H9 (cell line): ENCODE results near the gene CRYGC. TPM values are rescaled to one million over a fixed set of nuclear protein-coding genes. Genes with fewer than 3 reads are reported as not detected.

Experiments used
- DNase-seq: peaks from one replicate; pipeline ENCODE4 v3.0.0-alpha.2; 2017
- H2AFZ ChIP-seq: one replicate; pipeline ENCODE4 v1.6.1; 2013; ENCODE audit warnings: mild to moderate bottlenecking, low read length, control low read depth, moderate library complexity
- H2AK5ac ChIP-seq: 2 replicates; pipeline ENCODE4 v1.6.1; 2013; ENCODE audit warnings: low read length, control low read depth, mixed read lengths; ENCODE audit not compliant: insufficient read length
- H2BK120ac ChIP-seq: one replicate; pipeline ENCODE4 v1.6.1; 2013; ENCODE audit warnings: low read depth, mild to moderate bottlenecking, low read length, control low read depth, inconsistent platforms; ENCODE audit not compliant: poor library complexity, severe bottlenecking
- H2BK12ac ChIP-seq: 2 replicates; pipeline ENCODE4 v1.6.1; 2013; ENCODE audit warnings: low read length, control low read depth, mixed read lengths, low read depth; ENCODE audit not compliant: insufficient read length
- H2BK15ac ChIP-seq: 2 replicates; pipeline ENCODE4 v1.6.1; 2013; ENCODE audit warnings: low read depth, low read length, control low read depth
- H2BK20ac ChIP-seq: one replicate; pipeline ENCODE4 v1.6.1; 2013; ENCODE audit warnings: low read depth, mild to moderate bottlenecking, low read length, control low read depth, inconsistent platforms; ENCODE audit not compliant: poor library complexity, severe bottlenecking
- H2BK5ac ChIP-seq: 2 replicates; pipeline ENCODE4 v1.6.1; 2013; ENCODE audit warnings: low read length, control low read depth, mixed read lengths; ENCODE audit not compliant: insufficient read length
- H3K14ac ChIP-seq: 2 replicates; pipeline ENCODE4 v1.6.1; 2013; ENCODE audit warnings: low read length, control low read depth; ENCODE audit not compliant: insufficient read depth
- H3K18ac ChIP-seq: 2 replicates; pipeline ENCODE4 v1.6.1; 2013; ENCODE audit warnings: low read depth, mild to moderate bottlenecking, mixed read lengths, low read length, control low read depth; ENCODE audit not compliant: insufficient read length
- H3K23ac ChIP-seq: 2 replicates; pipeline ENCODE4 v1.6.1; 2013; ENCODE audit warnings: low read length, control low read depth, mixed read lengths, low read depth; ENCODE audit not compliant: insufficient read length
- H3K23me2 ChIP-seq: 2 replicates; pipeline ENCODE4 v1.6.1; 2013; ENCODE audit warnings: low read depth, mild to moderate bottlenecking, mixed read lengths, low read length, control low read depth; ENCODE audit not compliant: insufficient read length, poor library complexity, severe bottlenecking
- H3K27ac ChIP-seq: 2 replicates; pipeline ENCODE4 v1.5.1; 2013; ENCODE audit warnings: low read length, control low read depth, mixed read lengths, low read depth; ENCODE audit not compliant: insufficient read length
- H3K27me3 ChIP-seq: 2 replicates; pipeline ENCODE4 v1.6.1; 2013; ENCODE audit warnings: low read length, control low read depth, inconsistent platforms; ENCODE audit not compliant: insufficient read depth
- H3K4ac ChIP-seq: 2 replicates; pipeline ENCODE4 v1.6.1; 2013; ENCODE audit warnings: low read depth, mild to moderate bottlenecking, control low read depth, inconsistent platforms, low read length, moderate library complexity
- H3K4me1 ChIP-seq: 2 replicates; pipeline ENCODE4 v1.6.1; 2013; ENCODE audit warnings: low read length, control low read depth, inconsistent platforms; ENCODE audit not compliant: insufficient read depth
- H3K4me2 ChIP-seq: 2 replicates; pipeline ENCODE4 v1.6.1; 2013; ENCODE audit warnings: low read length, control low read depth, mixed read lengths; ENCODE audit not compliant: insufficient read length, insufficient read depth
- H3K56ac ChIP-seq: 2 replicates; pipeline ENCODE4 v1.6.1; 2013; ENCODE audit warnings: low read depth, mild to moderate bottlenecking, mixed read lengths, low read length, control low read depth; ENCODE audit not compliant: insufficient read length
- H3K79me1 ChIP-seq: 2 replicates; pipeline ENCODE4 v1.6.1; 2013; ENCODE audit warnings: low read depth, mild to moderate bottlenecking, moderate library complexity, low read length, control low read depth, inconsistent platforms; ENCODE audit not compliant: insufficient read depth, poor library complexity, severe bottlenecking
- H3K79me2 ChIP-seq: 2 replicates; pipeline ENCODE4 v1.6.1; 2013; ENCODE audit warnings: low read length, control low read depth, inconsistent platforms; ENCODE audit not compliant: insufficient read depth
- H3K9ac ChIP-seq: 2 replicates; pipeline ENCODE4 v1.6.1; 2013; ENCODE audit warnings: low read length, control low read depth, mixed read lengths; ENCODE audit not compliant: insufficient read length; ENCODE audit errors: extremely low read depth
- H3K9me3 ChIP-seq: one replicate; pipeline ENCODE4 v1.6.1; 2013; ENCODE audit warnings: low read depth, low read length, inconsistent platforms; ENCODE audit not compliant: control insufficient read depth
- H3T11ph ChIP-seq: one replicate; pipeline ENCODE4 v1.6.1; 2013; ENCODE audit warnings: mild to moderate bottlenecking, low read length, control low read depth, inconsistent platforms
- H4K20me1 ChIP-seq: one replicate; pipeline ENCODE4 v1.6.1; 2013; ENCODE audit not compliant: control insufficient read depth, insufficient read length, insufficient read depth
- H4K5ac ChIP-seq: 2 replicates; pipeline ENCODE4 v1.6.1; 2013; ENCODE audit warnings: low read depth, mild to moderate bottlenecking, mixed read lengths, low read length, control low read depth; ENCODE audit not compliant: insufficient read length
- H4K8ac ChIP-seq: replicated peaks from 2 replicates; pipeline ENCODE4 v1.6.1; 2013; ENCODE audit warnings: low read length, control low read depth, mixed read lengths, low read depth; ENCODE audit not compliant: insufficient read length
- H4K91ac ChIP-seq: 2 replicates; pipeline ENCODE4 v1.6.1; 2013; ENCODE audit warnings: low read depth, mild to moderate bottlenecking, moderate library complexity, mixed read lengths, low read length, control low read depth; ENCODE audit not compliant: insufficient read length
- H3K27ac Mint-ChIP-seq, 3 experiments: 2 replicates in 2 of 3; 3 replicates in 1 of 3; pipeline ENCODE4 v1.8.0; 2020 to 2021; ENCODE audit warnings: mixed read lengths in 3 of 3, mild to moderate bottlenecking in 1 of 3, moderate library complexity in 1 of 3
- H3K27me3 Mint-ChIP-seq: 2 replicates; pipeline ENCODE4 v1.8.0; 2021; ENCODE audit warnings: low read depth, mild to moderate bottlenecking, moderate library complexity, mixed read lengths
- H3K36me3 Mint-ChIP-seq, 3 experiments: 2 replicates in 2 of 3; 3 replicates in 1 of 3; pipeline ENCODE4 v1.8.0; 2020 to 2021; ENCODE audit warnings: low read depth in 3 of 3, mixed read lengths in 3 of 3; ENCODE audit not compliant: insufficient read depth in 1 of 3
- H3K4me1 Mint-ChIP-seq, 2 experiments: 2 replicates each; pipeline ENCODE4 v1.8.0; 2020; ENCODE audit warnings: mixed read lengths in 2 of 2
- H3K4me3 Mint-ChIP-seq, 2 experiments: 2 replicates in 1 of 2; 3 replicates in 1 of 2; pipeline ENCODE4 v1.8.0; 2020 to 2021; ENCODE audit warnings: mild to moderate bottlenecking in 2 of 2, mixed read lengths in 2 of 2, moderate library complexity in 1 of 2
- H3K9me3 Mint-ChIP-seq, 2 experiments: 2 replicates in 1 of 2; 3 replicates in 1 of 2; pipeline ENCODE4 v1.8.0; 2020; ENCODE audit warnings: mild to moderate bottlenecking in 2 of 2, mixed read lengths in 2 of 2, moderate library complexity in 1 of 2
- WGBS: extraction: QIAGEN DNeasy Blood & Tissue Kit; methylation state at CpG from one replicate; pipeline ENCODE4 v1.1.7; 2013; ENCODE audit warnings: missing lambda C conversion rate, low lambda C conversion rate, mixed read lengths; ENCODE audit not compliant: insufficient read length; ENCODE audit errors: extremely low coverage; 5-methylcytosine and 5-hydroxymethylcytosine counted together
- total RNA-seq: library from RNA; stranded (reverse); gene quantifications from 2 replicates; pipeline ENCODE4 v1.2.1, GENCODE V29; 2021
- TF ChIP-seq, protein P1 (sequence below): fragments of 200-600 bp; sonication (generic); conservative IDR thresholded peaks from 3 replicates; pipeline ENCODE4 v1.8.0; 2021; ENCODE audit warnings: antibody characterized with exemption, mild to moderate bottlenecking

The CRYGC gene
- total RNA-seq, 1 experiment from 2014 or later, result not detected

DNA sequence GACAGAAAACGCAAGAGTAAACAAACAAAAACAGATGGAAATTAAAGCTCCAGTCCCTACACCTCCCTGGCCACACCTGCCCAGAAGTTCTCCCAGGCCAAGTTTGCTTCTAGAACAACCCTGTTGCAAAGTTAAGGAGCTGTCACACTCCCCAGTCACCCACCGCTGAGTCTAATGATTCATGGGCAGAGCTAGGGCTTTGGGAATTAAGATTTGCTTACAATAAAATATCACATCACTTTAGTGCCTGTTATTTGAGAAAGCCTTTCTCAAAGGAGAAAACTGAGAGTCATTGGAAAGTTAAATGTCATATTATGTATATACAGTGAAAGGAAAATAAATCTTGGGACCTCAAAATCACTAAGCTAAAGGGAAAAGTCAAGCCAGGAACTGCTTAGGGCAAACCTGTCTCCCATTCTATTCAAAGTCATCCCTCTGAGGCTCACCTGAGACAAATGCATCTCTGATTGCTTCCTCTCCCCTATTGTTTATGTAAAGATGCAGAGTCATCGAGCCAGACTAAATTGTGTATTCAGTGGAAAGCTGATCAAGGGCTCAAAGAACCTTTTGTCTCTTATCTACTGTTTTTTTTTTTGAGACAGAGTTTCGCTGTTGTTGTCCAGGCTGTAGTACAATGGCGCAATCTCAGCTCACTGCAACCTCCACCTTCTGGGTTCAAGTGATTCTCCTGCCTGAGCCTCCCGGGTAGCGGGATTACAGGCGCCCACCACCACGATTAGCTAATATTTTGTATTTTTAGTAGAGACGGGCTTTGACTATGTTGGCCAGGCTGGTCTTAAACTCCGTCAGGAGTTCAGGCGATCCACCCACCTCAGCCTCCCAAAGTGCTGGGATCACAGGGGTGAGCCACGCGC lies 13.5 kb upstream of the CRYGC start:
- no peaks in the 10 kb centered on the region for H3K9me3 ChIP-seq
- H3K9ac ChIP-seq, result no peak overlapping the region
- Mint-ChIP-seq H3K9me3 (peaks cover 10 to 17% of the 10 kb centered on the region in 2 experiments; a peak in 4 of 5 replicates), H3K36me3 (peaks cover 4 to 9% (median 7%) of the 10 kb centered on the region in 3 experiments), H3K27ac (peak overlapping the region; percentile 13 to 96 (median 78); a peak in 5 of 7 replicates), H3K4me1 (peaks cover 23 to 29% of the 10 kb centered on the region in 2 experiments), H3K4me3 (peak overlapping the region in 1 of 2 experiments; percentile 18; a peak in 3 of 5 replicates), H3K27me3 (no peaks in the 10 kb centered on the region; the same call in 1 of the 2 replicates)
- H2BK15ac ChIP-seq, result no peak overlapping the region
- 0 out of 2 replicates have a peak overlapping the region, but pooled peaks have one; percentile 37 for H3K4ac ChIP-seq
- no peak overlapping the region for H3T11ph ChIP-seq
- H3K4me2 ChIP-seq, result peak overlapping the region; percentile 18
- H3K23me2 ChIP-seq, result no peaks in the 10 kb centered on the region
- H3K79me1 ChIP-seq, result no peaks in the 10 kb centered on the region
- WGBS, result no CpG with 5 or more reads among the region's 14 CpGs
- H4K91ac ChIP-seq, result no peak overlapping the region
- H3K27me3 ChIP-seq, result no peaks in the 10 kb centered on the region
- TF ChIP-seq, protein P1, sequence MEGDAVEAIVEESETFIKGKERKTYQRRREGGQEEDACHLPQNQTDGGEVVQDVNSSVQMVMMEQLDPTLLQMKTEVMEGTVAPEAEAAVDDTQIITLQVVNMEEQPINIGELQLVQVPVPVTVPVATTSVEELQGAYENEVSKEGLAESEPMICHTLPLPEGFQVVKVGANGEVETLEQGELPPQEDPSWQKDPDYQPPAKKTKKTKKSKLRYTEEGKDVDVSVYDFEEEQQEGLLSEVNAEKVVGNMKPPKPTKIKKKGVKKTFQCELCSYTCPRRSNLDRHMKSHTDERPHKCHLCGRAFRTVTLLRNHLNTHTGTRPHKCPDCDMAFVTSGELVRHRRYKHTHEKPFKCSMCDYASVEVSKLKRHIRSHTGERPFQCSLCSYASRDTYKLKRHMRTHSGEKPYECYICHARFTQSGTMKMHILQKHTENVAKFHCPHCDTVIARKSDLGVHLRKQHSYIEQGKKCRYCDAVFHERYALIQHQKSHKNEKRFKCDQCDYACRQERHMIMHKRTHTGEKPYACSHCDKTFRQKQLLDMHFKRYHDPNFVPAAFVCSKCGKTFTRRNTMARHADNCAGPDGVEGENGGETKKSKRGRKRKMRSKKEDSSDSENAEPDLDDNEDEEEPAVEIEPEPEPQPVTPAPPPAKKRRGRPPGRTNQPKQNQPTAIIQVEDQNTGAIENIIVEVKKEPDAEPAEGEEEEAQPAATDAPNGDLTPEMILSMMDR, result no peak
- H4K20me1 ChIP-seq, result no peaks in the 10 kb centered on the region
- H3K79me2 ChIP-seq, result no peaks in the 10 kb centered on the region
- H2BK120ac ChIP-seq, result peak overlapping the region; percentile 23
- no peak overlapping the region for H2AK5ac ChIP-seq
- H3K56ac ChIP-seq, result no peak overlapping the region
- H3K14ac ChIP-seq, result no peak overlapping the region
- peak; percentile 50 for DNase-seq
- no peak overlapping the region for H3K18ac ChIP-seq
- peaks cover 2% of the 10 kb centered on the region for H3K4me1 ChIP-seq
- H2AFZ ChIP-seq, result no peak overlapping the region
- no peak overlapping the region for H4K8ac ChIP-seq
- no peak overlapping the region for H3K23ac ChIP-seq
- no peak overlapping the region for H2BK20ac ChIP-seq
- H2BK12ac ChIP-seq, result no peak overlapping the region
- no peak overlapping the region for H4K5ac ChIP-seq
- H2BK5ac ChIP-seq, result no peak overlapping the region
- H3K27ac ChIP-seq, result peak overlapping the region; percentile 83
